Parathyroid adenoma (tissue), 2 donors: ENCODE data around the gene TTC33.

Experiments used
- H2AFZ ChIP-seq: fragments of 300-600 bp; sonication (generic); one replicate; pipeline ENCODE4 v1.7.0; 2017; ENCODE audit warnings: antibody characterized with exemption, mild to moderate bottlenecking
- H3K27ac ChIP-seq: fragments of 300-600 bp; sonication (generic); one replicate; pipeline ENCODE4 v1.7.0; 2017
- H3K27me3 ChIP-seq: fragments of 300-600 bp; sonication (generic); one replicate; pipeline ENCODE4 v1.7.0; 2017; ENCODE audit warnings: low read length; ENCODE audit not compliant: control insufficient read depth, insufficient read depth
- H3K36me3 ChIP-seq: fragments of 300-600 bp; sonication (generic); one replicate; pipeline ENCODE4 v1.7.0; 2017; ENCODE audit warnings: low read length; ENCODE audit not compliant: control insufficient read depth, insufficient read depth
- H3K4me1 ChIP-seq: fragments of 300-600 bp; sonication (generic); one replicate; pipeline ENCODE4 v1.7.0; 2017; ENCODE audit warnings: control low read depth
- H3K4me2 ChIP-seq: fragments of 300-600 bp; sonication (generic); one replicate; pipeline ENCODE4 v1.7.0; 2017; ENCODE audit warnings: low read length
- H3K4me3 ChIP-seq: fragments of 300-600 bp; sonication (generic); one replicate; pipeline ENCODE4 v1.7.0; 2017; ENCODE audit warnings: low read depth, low read length
- H3K79me2 ChIP-seq: fragments of 300-600 bp; sonication (generic); one replicate; pipeline ENCODE4 v1.7.0; 2017; ENCODE audit warnings: control low read depth
- H3K9ac ChIP-seq: fragments of 300-600 bp; sonication (generic); one replicate; pipeline ENCODE4 v1.7.0; 2017; ENCODE audit warnings: mild to moderate bottlenecking
- H3K9me3 ChIP-seq: fragments of 300-600 bp; sonication (generic); one replicate; pipeline ENCODE4 v1.7.0; 2017; ENCODE audit warnings: low read length; ENCODE audit not compliant: control insufficient read depth
- TF ChIP-seq, protein P1 (sequence below): fragments of 300-600 bp; sonication (generic); IDR thresholded peaks from one replicate; pipeline ENCODE4 v1.7.0; 2017; ENCODE audit warnings: antibody characterized with exemption, mild to moderate bottlenecking
- donor health status: primary hyperparathyroidism.

Gene TTC33

DNA sequence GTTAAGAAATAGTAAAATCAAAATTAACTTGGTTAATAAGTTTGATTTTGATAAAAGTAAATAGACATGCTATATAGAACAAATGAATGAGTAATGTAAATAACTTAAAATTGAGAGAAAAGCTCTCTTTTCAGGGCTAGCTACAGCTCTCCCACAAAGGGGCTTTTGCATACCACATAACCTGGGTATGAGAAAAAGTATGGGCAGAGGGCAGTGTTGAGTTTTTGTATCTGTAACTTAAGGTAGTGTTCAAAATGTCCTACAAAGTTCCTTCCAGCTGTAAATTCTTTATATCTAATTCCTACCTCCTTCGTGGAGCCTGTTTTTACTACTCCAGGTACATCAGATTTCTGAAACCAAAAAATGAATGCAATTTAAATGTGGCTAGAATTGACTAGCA is 18.9 kb upstream of the TTC33 start:
- Histone ChIP-seq H3K4me3 (no peak overlapping the region), H3K9ac (no peak overlapping the region), H3K4me1 (no peaks in the 10 kb centered on the region), H2AFZ (no peak overlapping the region), H3K4me2 (no peak overlapping the region), H3K36me3 (no peaks in the 10 kb centered on the region), H3K27me3 (no peaks in the 10 kb centered on the region), H3K79me2 (peaks cover 3% of the 10 kb centered on the region), H3K9me3 (no peaks in the 10 kb centered on the region), H3K27ac (no peak overlapping the region)
- TF ChIP-seq, protein P1, sequence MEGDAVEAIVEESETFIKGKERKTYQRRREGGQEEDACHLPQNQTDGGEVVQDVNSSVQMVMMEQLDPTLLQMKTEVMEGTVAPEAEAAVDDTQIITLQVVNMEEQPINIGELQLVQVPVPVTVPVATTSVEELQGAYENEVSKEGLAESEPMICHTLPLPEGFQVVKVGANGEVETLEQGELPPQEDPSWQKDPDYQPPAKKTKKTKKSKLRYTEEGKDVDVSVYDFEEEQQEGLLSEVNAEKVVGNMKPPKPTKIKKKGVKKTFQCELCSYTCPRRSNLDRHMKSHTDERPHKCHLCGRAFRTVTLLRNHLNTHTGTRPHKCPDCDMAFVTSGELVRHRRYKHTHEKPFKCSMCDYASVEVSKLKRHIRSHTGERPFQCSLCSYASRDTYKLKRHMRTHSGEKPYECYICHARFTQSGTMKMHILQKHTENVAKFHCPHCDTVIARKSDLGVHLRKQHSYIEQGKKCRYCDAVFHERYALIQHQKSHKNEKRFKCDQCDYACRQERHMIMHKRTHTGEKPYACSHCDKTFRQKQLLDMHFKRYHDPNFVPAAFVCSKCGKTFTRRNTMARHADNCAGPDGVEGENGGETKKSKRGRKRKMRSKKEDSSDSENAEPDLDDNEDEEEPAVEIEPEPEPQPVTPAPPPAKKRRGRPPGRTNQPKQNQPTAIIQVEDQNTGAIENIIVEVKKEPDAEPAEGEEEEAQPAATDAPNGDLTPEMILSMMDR: no peak

DNA sequence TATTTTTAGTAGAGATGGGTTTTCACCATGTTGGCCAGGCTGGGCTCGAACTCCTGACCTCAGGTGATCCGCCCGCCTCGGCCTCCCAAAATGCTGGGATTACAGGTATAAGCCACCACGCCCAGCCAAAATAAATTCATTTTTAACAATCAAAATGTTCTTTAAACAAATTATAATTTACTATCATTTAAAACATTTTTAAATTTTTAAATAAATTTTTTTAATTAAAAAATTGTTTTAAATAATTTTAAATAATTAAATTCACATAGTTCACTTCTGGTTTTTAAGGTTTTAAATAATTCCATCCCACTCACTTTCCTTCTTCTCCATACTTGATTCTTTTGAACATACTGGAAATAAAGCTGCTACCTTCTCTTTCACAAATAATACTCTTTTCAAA is 15.0 kb upstream of the TTC33 start:
- Histone ChIP-seq H3K4me1 (no peaks in the 10 kb centered on the region), H3K27me3 (no peaks in the 10 kb centered on the region), H3K27ac (no peak overlapping the region), H3K9me3 (no peaks in the 10 kb centered on the region), H3K4me3 (no peak overlapping the region), H3K79me2 (no peaks in the 10 kb centered on the region), H3K9ac (no peak overlapping the region), H3K36me3 (no peaks in the 10 kb centered on the region), H2AFZ (no peak overlapping the region), H3K4me2 (no peak overlapping the region)
- TF ChIP-seq, protein P1: no peak

DNA sequence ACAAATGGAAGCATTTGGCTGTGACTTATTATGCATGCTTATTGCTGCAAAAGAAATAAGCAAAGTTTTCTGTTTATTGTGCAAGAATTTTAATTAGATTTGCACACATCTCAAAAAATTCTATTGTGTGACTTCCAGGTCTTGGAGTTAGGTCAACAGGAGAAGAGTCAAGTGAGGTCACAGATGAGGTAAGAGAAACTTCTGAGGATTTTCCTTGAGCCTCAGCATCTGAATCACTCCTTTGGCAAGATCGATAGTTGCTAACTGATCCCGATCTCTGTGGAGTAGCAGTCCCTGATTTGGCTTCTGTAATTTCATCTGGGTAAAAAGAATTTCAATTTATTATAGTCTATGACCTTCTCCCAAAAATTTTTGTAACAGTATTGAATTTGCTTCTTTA is 6.9 kb upstream of the TTC33 start:
- TF ChIP-seq, protein P1: no peak
- no peaks in the 10 kb centered on the region for H3K79me2 ChIP-seq
- H3K4me2 ChIP-seq: no peak overlapping the region
- no peaks in the 10 kb centered on the region for H3K9me3 ChIP-seq
- no peaks in the 10 kb centered on the region for H3K36me3 ChIP-seq
- no peaks in the 10 kb centered on the region for H3K4me1 ChIP-seq
- H2AFZ ChIP-seq: no peak overlapping the region
- H3K27ac ChIP-seq: no peak overlapping the region
- no peaks in the 10 kb centered on the region for H3K27me3 ChIP-seq
- H3K4me3 ChIP-seq: no peak overlapping the region
- H3K9ac ChIP-seq: no peak overlapping the region

DNA sequence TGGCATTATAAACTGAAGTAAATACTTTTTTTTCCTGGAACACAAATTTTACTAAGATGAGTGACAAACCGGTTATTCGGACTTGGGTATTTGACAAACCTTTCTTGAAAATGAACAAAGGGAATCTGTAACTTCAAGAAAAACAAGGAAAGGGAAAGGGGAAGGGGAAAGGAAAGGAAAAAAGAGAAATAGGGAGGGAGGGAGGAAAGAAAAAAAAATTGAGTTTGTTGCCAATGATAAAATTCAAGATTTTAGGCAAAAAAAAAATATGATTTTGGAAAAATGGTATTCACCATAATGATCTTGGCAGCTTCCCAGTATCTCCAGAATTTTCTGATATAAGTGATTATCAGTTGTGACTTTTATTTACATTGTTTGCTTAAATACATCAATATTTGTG is 1.6 kb upstream of the TTC33 start:
- Histone ChIP-seq H3K4me2 (no peak overlapping the region), H3K9me3 (no peaks in the 10 kb centered on the region), H3K36me3 (no peaks in the 10 kb centered on the region), H3K27me3 (no peaks in the 10 kb centered on the region), H3K4me1 (no peaks in the 10 kb centered on the region), H3K9ac (no peak overlapping the region), H2AFZ (no peak overlapping the region), H3K4me3 (no peak overlapping the region), H3K27ac (no peak overlapping the region), H3K79me2 (peaks cover 11% of the 10 kb centered on the region)
- TF ChIP-seq, protein P1: no peak

DNA sequence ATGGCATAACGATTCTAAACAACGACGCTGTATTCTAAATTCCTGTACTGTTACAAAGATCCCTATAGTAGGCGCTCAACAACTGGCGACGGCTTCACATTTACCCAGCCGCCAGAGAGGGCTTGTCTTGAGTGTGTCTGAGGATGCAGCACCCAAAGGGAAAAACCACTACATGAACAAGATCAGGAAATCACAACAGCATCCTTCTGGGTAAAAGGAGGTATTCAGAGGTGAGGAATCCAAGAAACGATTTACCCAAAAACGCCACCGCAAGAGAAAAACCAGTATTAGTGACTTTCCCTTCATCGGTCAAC is 711 bp downstream of the TTC33 start:
- TF ChIP-seq, protein P1: peak; percentile 65
- no peaks in the 10 kb centered on the region for H3K4me1 ChIP-seq
- H3K27me3 ChIP-seq: no peaks in the 10 kb centered on the region
- peak overlapping the region; percentile 73 for H3K4me2 ChIP-seq
- peaks cover 33% of the 10 kb centered on the region for H3K79me2 ChIP-seq
- H3K27ac ChIP-seq: peak overlapping the region; percentile 84
- peak overlapping the region; percentile 86 for H2AFZ ChIP-seq
- no peaks in the 10 kb centered on the region for H3K9me3 ChIP-seq
- H3K36me3 ChIP-seq: no peaks in the 10 kb centered on the region
- peak overlapping the region; percentile 95 for H3K4me3 ChIP-seq
- H3K9ac ChIP-seq: no peak overlapping the region
